ENCODE results near the gene RHOBTB1.
A peak's percentile ranks its signal among the peaks of the same experiment; 100 is the strongest.

Gene RHOBTB1

DNA sequence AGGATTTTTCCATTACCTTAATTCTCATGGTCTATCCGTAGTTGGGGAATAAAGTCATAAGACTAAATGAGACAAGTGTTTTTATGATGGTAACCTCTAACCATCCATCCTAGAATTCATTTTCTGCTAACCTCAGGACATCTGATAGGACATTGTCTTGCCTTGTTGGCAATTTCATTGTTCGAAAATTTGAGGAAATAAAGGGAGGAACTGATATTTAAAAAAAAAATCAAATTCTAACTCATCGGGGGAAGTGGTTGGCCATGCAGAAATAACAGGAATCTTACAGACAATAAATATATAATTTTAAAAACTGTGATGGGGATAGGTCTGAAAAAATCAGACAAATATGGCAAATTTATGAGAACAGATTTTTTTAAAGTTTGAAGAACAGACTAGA lies 21.7 kb upstream of the RHOBTB1 start:
- no peak for DNase-seq (ENCODE audit: low read depth)
- H3K4me3 ChIP-seq (ENCODE audit: low read length): no peak overlapping the region
- TF ChIP-seq, protein P1, sequence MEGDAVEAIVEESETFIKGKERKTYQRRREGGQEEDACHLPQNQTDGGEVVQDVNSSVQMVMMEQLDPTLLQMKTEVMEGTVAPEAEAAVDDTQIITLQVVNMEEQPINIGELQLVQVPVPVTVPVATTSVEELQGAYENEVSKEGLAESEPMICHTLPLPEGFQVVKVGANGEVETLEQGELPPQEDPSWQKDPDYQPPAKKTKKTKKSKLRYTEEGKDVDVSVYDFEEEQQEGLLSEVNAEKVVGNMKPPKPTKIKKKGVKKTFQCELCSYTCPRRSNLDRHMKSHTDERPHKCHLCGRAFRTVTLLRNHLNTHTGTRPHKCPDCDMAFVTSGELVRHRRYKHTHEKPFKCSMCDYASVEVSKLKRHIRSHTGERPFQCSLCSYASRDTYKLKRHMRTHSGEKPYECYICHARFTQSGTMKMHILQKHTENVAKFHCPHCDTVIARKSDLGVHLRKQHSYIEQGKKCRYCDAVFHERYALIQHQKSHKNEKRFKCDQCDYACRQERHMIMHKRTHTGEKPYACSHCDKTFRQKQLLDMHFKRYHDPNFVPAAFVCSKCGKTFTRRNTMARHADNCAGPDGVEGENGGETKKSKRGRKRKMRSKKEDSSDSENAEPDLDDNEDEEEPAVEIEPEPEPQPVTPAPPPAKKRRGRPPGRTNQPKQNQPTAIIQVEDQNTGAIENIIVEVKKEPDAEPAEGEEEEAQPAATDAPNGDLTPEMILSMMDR (conservative IDR thresholded peaks at IDR 0.05; ENCODE audit: low read length): no peak

DNA sequence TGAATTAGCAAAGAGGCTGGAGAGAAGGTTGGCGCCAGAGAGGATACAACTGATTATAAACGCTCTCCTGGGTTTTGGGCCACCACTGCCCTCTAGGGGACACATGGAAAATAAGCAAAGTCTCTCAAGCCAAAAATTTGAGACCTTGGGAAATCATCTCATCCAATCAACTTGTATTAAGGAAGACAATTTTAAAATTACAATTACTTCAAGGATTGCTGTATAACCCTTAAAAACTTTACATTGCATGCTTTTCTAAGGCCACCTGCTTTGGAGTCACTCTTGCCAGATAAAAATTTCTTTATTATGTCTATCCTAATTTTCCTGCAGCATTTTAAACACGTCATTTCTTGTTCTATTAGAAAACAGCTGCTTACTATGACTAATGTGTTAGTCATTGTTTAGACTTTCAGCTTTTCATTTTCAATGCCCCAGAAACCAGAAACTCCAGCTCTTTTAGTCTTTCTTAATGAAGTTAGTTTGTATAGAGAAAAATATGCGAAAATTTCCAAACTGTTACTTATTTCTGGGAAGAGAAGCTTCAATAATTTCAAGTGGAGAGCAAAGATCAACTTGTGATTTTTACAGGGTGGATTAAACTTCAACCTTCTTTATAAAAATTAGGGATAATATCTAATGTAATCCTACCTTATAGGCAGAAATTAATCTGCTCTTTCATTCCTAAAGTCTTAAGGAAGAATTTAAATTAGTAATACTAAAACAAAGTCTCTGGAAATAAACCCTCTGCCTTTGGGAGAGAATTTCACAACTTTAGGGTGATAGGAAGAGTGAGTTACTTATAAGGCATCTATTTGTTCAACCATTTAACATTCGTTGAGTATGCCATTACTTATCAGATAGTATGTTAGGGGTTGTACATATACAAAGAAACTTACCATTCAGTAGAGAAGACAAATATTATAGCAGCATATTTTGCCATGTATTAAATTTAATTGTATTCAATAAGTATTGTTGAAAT lies 20.6 kb upstream of the RHOBTB1 start:
- H3K4me3 ChIP-seq (ENCODE audit: low read length): no peak overlapping the region
- DNase-seq (ENCODE audit: low read depth): peak; percentile 89
- TF ChIP-seq, protein P1 (conservative IDR thresholded peaks at IDR 0.05; ENCODE audit: low read length): peak; percentile 88

DNA sequence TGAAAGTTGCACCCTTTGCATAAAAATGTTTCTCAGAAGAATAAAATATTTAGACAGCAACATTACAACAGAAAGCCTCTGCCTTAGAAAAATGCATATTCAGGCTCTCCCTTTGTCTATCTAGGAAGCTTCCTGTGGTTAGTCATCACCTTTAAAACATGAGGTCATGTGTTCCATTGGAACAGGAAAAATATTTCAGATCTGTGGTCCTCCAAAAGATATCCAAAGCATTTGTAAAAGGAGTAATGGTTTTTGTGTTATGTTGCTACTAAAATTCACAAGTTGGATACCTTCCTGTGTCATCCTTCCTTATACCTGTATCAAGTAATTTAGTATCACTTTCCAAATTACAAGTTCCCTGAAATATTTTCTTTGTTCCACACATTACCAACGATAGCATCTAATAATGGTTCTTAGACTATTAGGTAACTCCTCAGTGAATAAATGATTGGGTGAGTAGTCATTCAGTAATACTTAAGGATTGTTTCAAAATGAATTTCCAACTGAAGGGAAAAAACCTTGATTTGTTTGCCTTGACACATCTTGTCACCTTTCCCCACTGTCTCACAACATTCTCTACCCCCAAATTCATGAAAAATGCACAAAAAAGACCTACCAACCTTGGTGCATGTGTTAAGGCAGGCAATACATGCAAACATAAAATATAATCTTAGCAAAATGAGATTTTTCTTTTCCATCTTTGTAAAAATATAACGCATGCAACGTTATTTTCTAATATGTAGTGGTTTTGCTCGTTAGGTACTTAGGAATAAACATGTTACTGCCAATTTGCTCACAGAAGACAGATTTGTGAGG lies 19.7 kb upstream of the RHOBTB1 start:
- TF ChIP-seq, protein P1 (conservative IDR thresholded peaks at IDR 0.05; ENCODE audit: low read length): no peak
- no peak overlapping the region for H3K4me3 ChIP-seq (ENCODE audit: low read length)
- DNase-seq (ENCODE audit: low read depth): peak; percentile 78

DNA sequence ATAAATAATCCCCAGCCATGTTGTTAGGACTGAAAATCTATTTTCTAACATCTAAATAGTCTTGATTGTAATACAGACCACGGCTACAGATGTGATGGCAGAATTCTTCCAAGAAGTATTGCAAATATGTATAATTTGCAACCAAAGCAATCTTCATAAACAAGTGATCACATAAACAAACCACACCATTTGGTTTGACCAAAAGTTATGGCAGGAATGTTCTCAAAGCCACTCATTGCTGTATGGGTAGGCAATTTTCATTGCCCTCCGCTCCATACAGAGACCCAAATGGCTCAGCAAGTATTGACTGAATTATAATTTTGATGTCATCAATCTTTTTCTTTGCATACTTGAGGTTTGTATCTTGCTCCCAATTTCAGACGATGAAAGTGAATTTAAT lies 19.0 kb upstream of the RHOBTB1 start:
- H3K4me3 ChIP-seq (ENCODE audit: low read length): no peak overlapping the region
- peak; percentile 93 for DNase-seq (ENCODE audit: low read depth)
- TF ChIP-seq, protein P1 (conservative IDR thresholded peaks at IDR 0.05; ENCODE audit: low read length): no peak

DNA sequence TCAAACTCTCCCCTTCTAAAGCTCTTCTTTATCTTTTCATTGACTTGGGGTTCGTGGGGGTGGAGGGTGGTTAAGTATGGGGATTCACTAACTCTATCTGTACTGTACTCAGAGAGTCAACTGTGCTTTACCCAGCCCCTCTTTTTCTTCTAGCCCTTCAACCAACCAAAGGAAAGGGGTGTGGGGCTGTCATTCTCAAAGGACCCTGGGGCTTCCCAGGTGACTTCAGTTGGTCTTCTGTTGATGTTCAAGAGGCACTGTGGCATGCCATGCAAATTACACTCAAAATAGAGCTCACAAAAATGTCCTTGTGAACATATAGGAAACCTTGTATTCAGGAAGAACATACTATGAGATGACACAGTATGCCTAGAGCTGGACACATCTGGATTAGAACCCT lies 16.9 kb upstream of the RHOBTB1 start:
- DNase-seq (ENCODE audit: low read depth): no peak
- TF ChIP-seq, protein P1 (conservative IDR thresholded peaks at IDR 0.05; ENCODE audit: low read length): no peak
- H3K4me3 ChIP-seq (ENCODE audit: low read length): no peak overlapping the region

DNA sequence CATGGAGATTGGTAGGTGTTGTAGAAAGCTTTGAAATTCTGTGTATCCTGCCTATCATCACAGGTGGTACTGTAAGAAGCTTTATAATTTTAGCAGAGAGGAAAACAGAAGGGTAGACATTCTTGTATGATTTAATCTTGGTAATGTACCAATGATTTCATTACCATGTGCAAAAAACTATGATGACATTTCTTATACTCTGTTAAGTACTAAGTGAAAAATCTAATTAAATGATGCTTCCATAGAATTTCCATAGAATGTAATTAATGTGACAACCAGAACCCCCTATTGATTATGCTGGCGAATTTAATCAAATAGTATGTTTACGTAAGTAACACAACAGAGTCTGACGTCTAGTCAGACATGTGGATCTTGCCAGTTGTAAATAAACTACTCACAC lies 16.0 kb upstream of the RHOBTB1 start:
- no peak overlapping the region for H3K4me3 ChIP-seq (ENCODE audit: low read length)
- TF ChIP-seq, protein P1 (conservative IDR thresholded peaks at IDR 0.05; ENCODE audit: low read length): no peak
- no peak for DNase-seq (ENCODE audit: low read depth)

Measured in AG10803 (cell line).